Fibroblast of gingiva (primary cell): Measurements from ENCODE around the gene PPIP5K1.

Experiments
- DNase-seq: peaks from one replicate; pipeline ENCODE4 v3.0.0-alpha.2; 2011; ENCODE audit warnings: low read depth

The PPIP5K1 gene

DNA sequence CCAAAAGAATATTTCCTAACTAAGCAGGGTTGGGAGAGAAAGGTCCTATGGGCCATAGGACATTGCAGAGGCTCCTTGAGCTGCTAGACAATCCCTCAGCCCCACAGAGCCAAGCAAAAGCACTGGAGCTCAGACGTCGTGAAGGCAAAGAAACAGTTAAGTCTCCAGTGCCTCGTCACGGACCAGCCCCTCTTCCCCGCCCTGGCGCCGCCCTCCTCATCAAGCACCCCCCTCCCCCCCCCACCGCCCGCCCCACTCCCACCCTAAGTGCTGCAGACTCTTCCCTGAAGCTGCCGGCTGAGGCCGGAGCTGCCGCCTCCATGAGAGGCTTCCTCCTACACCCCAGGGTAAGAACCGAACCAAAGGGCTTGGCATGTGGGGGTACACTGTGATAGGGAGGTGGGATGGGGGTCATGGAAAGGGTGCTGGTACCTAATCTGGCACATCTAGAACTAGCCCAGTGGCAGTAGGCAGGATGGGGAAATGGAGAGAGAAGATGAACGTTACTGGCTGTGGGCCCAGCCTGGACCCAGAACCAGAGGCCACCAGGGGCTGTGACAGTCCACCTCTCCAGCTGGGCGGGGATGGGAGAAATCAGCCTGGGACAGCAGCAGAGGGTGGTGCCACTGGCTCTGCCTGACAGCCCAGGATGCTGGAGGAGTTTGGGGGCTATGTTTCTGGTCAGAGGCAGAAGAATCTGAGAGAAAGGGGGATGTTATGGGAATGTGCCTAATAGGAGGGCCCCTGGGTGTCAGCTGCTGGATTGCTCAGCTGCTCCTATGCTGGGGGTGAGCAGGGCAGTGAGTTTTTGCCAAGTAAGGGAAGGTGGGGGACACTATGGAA lies 72.4 kb downstream of the PPIP5K1 start, which contains the start of gene MAP1A:
Gene MAP1A, plus strand, starts transcription at position 255 of the 843 bp plus-strand sequence. CDS start 3,866 bp downstream, outside the sequence.
- peak; percentile 66 for DNase-seq

DNA sequence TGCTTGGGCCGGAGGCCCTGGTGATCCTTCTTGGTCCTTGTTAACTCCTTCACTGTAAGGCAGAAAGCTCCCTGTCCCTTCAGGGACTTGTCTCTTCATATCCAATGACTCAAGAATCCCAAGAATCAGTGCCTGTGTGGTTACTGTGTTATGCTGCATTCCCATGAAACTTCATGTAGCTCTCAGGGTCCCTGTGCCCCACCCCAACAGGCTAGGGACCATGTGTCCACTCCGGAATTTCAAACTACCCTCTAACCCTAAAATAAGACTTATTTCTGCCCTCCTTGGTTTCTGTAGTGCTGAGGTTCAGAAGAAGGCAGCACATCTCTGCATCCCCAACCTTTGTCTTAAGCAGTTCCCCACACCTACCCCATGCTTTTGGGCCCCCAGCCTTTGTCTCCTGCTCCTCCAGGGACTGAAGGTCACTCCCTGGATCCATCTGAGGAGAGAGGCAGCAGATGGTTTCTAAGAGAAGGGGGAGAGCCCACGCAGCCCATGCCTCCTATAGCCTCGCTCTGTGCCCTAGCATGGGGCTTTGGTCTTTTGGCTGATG lies 73.1 kb downstream of the PPIP5K1 start:
- DNase-seq: peak; percentile 54

- peak; percentile 58 for DNase-seq
Observed at GRCh38 chr15:43516185-43516584, 73.8 kb downstream of the PPIP5K1 start.

DNA sequence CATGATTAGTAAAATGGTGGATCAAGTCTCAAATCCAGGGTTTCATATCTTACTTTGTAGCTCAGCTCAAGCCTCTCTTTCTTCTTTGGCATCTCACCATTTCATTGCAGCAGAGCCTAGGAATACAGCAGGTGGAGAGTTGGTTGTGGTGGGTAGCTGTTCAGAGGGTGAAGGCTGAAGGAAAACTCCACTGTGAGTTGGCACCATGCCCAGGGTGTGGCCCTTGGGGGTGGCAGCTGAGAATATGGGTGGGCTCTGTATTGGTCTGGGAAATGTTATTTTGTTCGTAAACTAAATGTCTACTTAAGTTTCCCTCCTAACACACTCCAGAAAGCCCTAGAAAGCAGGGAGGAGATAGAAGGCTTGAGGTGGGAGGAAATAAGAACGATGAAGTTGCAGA lies 74.3 kb downstream of the PPIP5K1 start:
- DNase-seq: no peak

DNA sequence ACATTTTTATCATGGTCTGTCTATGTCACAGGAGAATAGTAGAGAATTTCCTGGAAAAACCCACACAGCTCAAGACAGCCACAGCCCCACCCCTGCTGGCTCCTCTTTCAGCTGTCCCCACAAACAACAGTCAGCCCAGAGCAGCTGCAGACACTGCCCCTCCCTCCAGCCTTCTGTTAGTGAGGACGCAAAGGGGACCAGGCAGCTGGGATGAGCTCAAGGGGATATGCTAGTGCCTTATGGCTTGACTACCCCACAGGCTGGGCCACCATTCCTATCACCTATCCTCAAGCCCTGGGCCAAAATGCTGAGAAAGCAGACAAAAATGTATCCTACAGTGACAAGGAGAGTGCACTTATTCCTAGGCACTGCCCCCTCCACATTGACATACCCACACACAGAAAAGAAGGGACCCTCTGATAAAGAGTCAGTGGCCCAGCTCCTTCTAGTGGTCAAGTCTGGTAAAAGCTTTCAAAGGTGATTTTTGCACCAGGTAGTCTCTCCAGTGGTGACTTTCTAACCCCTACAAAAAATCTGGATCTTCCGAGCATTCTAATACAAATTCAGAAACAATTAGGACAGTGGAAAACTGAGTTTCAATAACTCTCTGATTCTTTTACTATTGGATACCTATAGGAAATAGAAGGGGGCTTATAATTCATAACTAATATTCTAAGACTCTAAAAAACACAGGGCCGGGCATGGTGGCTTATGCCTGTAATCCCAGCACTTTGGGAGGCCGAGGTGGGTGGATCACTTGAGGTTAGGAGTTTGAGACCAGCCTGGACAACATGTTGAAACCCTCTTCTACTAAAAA lies 75.6 kb downstream of the PPIP5K1 start:
- no peak for DNase-seq

DNA sequence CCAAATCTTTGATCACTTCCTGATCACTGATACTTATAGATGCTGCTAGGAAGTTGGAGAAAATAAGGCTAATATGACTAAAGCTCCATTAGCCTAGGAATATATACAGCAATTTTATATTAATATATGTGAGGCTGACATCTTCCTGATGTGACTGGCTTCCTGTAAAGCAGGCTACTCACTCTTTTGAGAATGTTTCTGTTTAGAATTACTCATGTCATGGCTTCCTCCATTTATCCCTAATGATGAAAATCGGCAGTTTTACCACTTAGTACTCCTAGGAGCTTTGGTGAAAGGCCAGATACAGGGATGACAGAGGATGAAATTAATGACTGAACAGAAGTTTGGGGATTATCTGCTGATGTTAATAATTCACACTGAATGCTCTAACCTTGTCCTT lies 76.5 kb downstream of the PPIP5K1 start:
- DNase-seq: no peak

DNA sequence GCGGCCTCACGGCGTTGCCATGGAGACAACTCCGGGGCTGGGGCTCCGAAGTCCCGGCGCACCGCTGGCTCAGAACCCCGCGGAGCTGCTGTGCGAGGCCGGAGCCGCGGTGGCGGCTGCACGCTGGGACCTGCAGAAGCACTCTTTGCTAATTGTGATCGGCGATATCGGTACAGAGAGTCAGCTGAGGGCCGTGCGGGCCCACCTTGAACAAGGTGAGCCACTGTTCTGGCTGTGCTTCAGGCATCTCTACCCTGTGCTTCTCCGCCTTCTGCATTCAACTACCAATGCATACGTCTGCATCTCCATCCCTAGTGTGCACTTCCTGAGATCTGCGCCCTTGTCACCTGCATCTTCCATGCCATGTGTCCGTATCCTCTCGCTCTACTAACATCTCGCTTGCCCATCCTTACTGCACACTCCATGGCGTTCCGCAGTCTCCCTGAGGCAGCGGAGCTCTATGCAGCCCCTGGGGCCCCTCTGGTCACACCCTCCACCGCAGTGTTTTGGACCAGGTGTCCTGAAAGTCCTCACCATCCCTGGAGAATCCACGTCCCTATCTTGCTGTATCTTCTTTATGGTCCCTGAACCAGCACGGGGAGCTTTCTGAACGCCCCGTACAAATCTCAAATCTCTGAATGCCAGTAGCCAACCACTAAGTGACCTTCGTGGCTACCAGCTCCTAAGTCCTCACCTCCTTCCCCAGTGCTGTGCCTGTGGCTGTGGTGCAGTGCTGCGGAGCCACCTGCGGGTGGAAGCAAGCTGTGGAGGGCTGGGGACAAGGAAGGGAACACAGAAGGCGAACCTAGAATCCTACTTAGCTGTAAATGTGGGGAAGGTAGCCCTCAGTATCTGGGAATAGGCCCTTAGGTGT lies 78.8 kb downstream of the PPIP5K1 start:
- DNase-seq: no peak

GRCh38 chr15:43510200-43511011 lies 79.6 kb downstream of the PPIP5K1 start:
- DNase-seq: peak; percentile 99

GRCh38 chr15:43509660-43510199 lies 80.3 kb downstream of the PPIP5K1 start:
- peak; percentile 51 for DNase-seq

GRCh38 chr15:43508991-43509659 lies 80.9 kb downstream of the PPIP5K1 start:
- DNase-seq: peak; percentile 91

DNA sequence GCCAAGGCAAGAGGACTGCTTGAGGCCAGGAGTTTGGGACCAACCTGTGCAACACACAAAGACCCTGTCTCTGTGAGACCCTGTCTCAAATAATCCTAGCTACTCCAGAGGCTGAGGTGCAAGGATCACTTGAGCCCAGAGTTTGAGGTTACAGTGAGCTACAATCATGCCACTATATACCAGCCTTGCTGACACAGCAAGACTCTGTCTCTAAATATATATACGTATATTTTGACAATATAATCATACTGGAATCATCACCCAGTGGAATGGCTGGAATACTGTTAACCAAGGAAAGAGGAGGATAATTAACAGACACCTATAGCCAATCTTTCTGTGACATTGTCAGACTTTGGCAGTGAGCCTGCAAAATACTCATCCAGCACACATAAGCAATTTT lies 81.6 kb downstream of the PPIP5K1 start:
- no peak for DNase-seq

- DNase-seq: peak; percentile 72
Observed at GRCh38 chr15:43505738-43506137, 84.3 kb downstream of the PPIP5K1 start.

- DNase-seq: no peak
Observed at GRCh38 chr15:43499635-43500034, 90.4 kb downstream of the PPIP5K1 start.

DNA sequence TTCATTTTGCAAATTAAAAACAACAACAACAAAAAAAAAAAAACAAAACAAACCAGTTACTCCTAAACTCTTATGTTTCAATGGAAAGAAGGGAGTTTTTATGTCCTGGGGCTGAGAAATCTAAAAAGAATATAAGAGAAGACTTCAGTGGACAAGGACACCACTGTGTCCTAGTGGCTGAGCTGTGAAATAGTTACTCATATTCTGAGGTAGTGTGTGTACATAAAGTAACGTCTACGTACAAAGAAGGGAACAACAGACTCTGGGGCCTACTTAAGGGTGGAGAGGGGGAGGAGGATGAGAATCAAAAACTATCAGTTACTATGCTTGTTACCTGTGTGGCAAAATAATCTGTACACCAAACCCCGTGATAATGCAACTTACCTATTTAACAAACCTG lies 91.0 kb downstream of the PPIP5K1 start:
- no peak for DNase-seq

DNA sequence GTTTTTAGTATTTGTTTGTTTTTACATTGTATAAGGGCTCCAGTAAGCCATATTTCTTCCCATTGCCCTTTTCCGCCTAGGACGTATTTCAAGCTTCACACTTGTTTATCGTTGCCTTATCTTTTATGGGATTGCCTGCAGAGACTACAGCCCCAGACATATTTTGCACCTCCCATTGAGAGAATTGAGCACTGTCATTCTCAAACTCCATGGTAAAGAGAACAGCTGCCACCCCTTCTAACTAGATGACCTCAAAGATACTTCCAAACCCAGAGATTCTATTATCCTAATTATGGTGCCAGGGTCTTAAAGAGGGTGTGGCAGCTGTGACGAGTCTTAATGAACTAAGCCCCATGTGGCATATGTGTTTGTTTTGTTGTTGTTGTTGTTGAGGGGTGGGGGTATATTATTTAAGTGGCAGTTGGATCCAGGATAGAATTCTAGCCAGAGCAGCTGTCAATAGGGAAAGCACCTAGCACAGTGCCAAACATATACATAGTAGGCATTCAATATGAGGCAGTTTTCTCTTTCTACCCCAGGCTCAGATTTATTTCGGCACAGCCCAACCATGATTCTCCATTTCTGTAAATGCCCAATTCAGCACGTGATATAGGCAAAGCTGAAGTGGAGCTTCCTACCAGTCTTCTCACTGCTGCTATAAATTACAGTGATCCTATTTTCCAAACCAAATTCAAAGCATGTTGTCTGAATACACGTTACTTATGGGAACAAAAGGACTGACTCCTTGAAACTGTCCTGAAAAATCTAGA lies 96.1 kb downstream of the PPIP5K1 start:
- no peak for DNase-seq

- DNase-seq: peak; percentile 94
Observed at GRCh38 chr15:43492673-43493601, 97.1 kb downstream of the PPIP5K1 start, which contains the start of gene TP53BP1. TP53BP1 (minus strand) TSS chr15:43493156; CDS start chr15:43493043, 113 bp downstream.

- DNase-seq: no peak
Observed at GRCh38 chr15:43492266-43492665, 97.7 kb downstream of the PPIP5K1 start.

- no peak for DNase-seq
Observed at GRCh38 chr15:43489191-43489590, 100.8 kb downstream of the PPIP5K1 start.
